ENCODE results near the gene ATF7IP.

The ATF7IP gene

GRCh38 chr12:14390449-14390848 is 25.0 kb downstream of the ATF7IP start:
- Histone ChIP-seq H3K4me2 (ENCODE audit: low read length) (0 out of 2 replicates have a peak overlapping the region, but pooled peaks have one; percentile 11), H3K4me1 (ENCODE audit: low read length) (peaks cover 44% of the 10 kb centered on the region), H3K9me3 (ENCODE audit: insufficient read depth, low read length) (peaks cover 4% of the 10 kb centered on the region; the same call in 1 of the 2 replicates), H3K27me3 (ENCODE audit: low read depth, low read length) (no peaks in the 10 kb centered on the region), H4K20me1 (ENCODE audit: insufficient read depth, low read length) (no peaks in the 10 kb centered on the region), H3K4me3 (ENCODE audit: low read length) (no peak overlapping the region), H3K79me2 (ENCODE audit: low read length) (peaks cover 84% of the 10 kb centered on the region), H3K27ac (ENCODE audit: low read length) (no peak overlapping the region), H3K9ac (ENCODE audit: low read length) (no peak overlapping the region), H3K36me3 (replicated peaks; ENCODE audit: low read depth, low read length) (peaks cover 45% of the 10 kb centered on the region), H2AFZ (ENCODE audit: low read depth, low read length) (no peak overlapping the region)
- TF ChIP-seq CTCF (IDR thresholded peaks at IDR 0.05; ENCODE audit: low read depth, low read length) (no peak), EZH2phosphoT487 (IDR thresholded peaks at IDR 0.05; ENCODE audit: low read depth) (no peak)

- TF ChIP-seq EZH2phosphoT487 (IDR thresholded peaks at IDR 0.05; ENCODE audit: low read depth) (no peak), CTCF (IDR thresholded peaks at IDR 0.05; ENCODE audit: low read depth, low read length) (no peak)
- H3K9me3 ChIP-seq (ENCODE audit: insufficient read depth, low read length) = peaks cover 4% of the 10 kb centered on the region; the same call in 1 of the 2 replicates
- H3K36me3 ChIP-seq (replicated peaks; ENCODE audit: low read depth, low read length) = peaks cover 41% of the 10 kb centered on the region
- 0 out of 2 replicates have a peak overlapping the region, but pooled peaks have one; percentile 14 for H3K27ac ChIP-seq (ENCODE audit: low read length)
- no peak overlapping the region for H3K4me3 ChIP-seq (ENCODE audit: low read length)
- H3K4me1 ChIP-seq (ENCODE audit: low read length) = peaks cover 43% of the 10 kb centered on the region
- H4K20me1 ChIP-seq (ENCODE audit: insufficient read depth, low read length) = no peaks in the 10 kb centered on the region
- peak overlapping the region; percentile 11; the same call in 1 of the 2 replicates for H3K4me2 ChIP-seq (ENCODE audit: low read length)
- no peak overlapping the region for H3K9ac ChIP-seq (ENCODE audit: low read length)
- H3K79me2 ChIP-seq (ENCODE audit: low read length) = peaks cover 82% of the 10 kb centered on the region
- H3K27me3 ChIP-seq (ENCODE audit: low read depth, low read length) = no peaks in the 10 kb centered on the region
- H2AFZ ChIP-seq (ENCODE audit: low read depth, low read length) = no peak overlapping the region
Measured at GRCh38 chr12:14390870-14391530, 25.5 kb downstream of the ATF7IP start.

GRCh38 chr12:14393751-14394150 is 28.3 kb downstream of the ATF7IP start:
- Histone ChIP-seq H3K27me3 (ENCODE audit: low read depth, low read length) (no peaks in the 10 kb centered on the region), H4K20me1 (ENCODE audit: insufficient read depth, low read length) (no peaks in the 10 kb centered on the region), H3K36me3 (replicated peaks; ENCODE audit: low read depth, low read length) (peaks cover 34% of the 10 kb centered on the region), H3K4me1 (ENCODE audit: low read length) (peaks cover 49% of the 10 kb centered on the region), H3K27ac (ENCODE audit: low read length) (peak overlapping the region; percentile 98), H3K79me2 (ENCODE audit: low read length) (peaks cover 82% of the 10 kb centered on the region), H2AFZ (ENCODE audit: low read depth, low read length) (no peak overlapping the region), H3K9ac (ENCODE audit: low read length) (peak overlapping the region; percentile 56), H3K4me3 (ENCODE audit: low read length) (peak overlapping the region; percentile 72), H3K4me2 (ENCODE audit: low read length) (peak overlapping the region; percentile 87), H3K9me3 (ENCODE audit: insufficient read depth, low read length) (no peaks in the 10 kb centered on the region)
- no peak for TF ChIP-seq EZH2phosphoT487 (IDR thresholded peaks at IDR 0.05; ENCODE audit: low read depth)
- TF ChIP-seq CTCF (IDR thresholded peaks at IDR 0.05; ENCODE audit: low read depth, low read length) = no peak

GRCh38 chr12:14394317-14395073 is 29.0 kb downstream of the ATF7IP start:
- H3K27ac ChIP-seq (ENCODE audit: low read length) = peak overlapping the region; percentile 98
- H3K9ac ChIP-seq (ENCODE audit: low read length) = peak overlapping the region; percentile 74
- peaks cover 36% of the 10 kb centered on the region for H3K36me3 ChIP-seq (replicated peaks; ENCODE audit: low read depth, low read length)

More at GRCh38 chr12:14394317-14395073, 29.0 kb downstream of the ATF7IP start:
- H2AFZ ChIP-seq (ENCODE audit: low read depth, low read length) = no peak overlapping the region
- peak overlapping the region; percentile 87 for H3K4me2 ChIP-seq (ENCODE audit: low read length)
- peak overlapping the region; percentile 72 for H3K4me3 ChIP-seq (ENCODE audit: low read length)
- no peaks in the 10 kb centered on the region; the same call in 1 of the 2 replicates for H3K9me3 ChIP-seq (ENCODE audit: insufficient read depth, low read length)
- H4K20me1 ChIP-seq (ENCODE audit: insufficient read depth, low read length) = no peaks in the 10 kb centered on the region
- H3K4me1 ChIP-seq (ENCODE audit: low read length) = peaks cover 50% of the 10 kb centered on the region
- no peaks in the 10 kb centered on the region for H3K27me3 ChIP-seq (ENCODE audit: low read depth, low read length)
- no peak for TF ChIP-seq CTCF (IDR thresholded peaks at IDR 0.05; ENCODE audit: low read depth, low read length)
- no peak for TF ChIP-seq EZH2phosphoT487 (IDR thresholded peaks at IDR 0.05; ENCODE audit: low read depth)
- peaks cover 82% of the 10 kb centered on the region for H3K79me2 ChIP-seq (ENCODE audit: low read length)

All from OCI-LY3 (cell line).